Esophagus muscularis mucosa (tissue), 3 donors: Measurements from ENCODE around the gene NT5DC3.

Source experiments
- CTCF ChIP-seq, 3 experiments: fragments of 200-600 bp in 2 of 3; fragments of 450-650 bp in 1 of 3; sonication (generic) in 2 of 3; IDR thresholded peaks; one replicate each; pipeline ENCODE4 v1.5.1; 2017 to 2019; ENCODE audit warnings: antibody characterized with exemption in 3 of 3, mild to moderate bottlenecking in 2 of 3, moderate library complexity in 1 of 3
- POLR2A ChIP-seq: fragments of 450-650 bp; IDR thresholded peaks from one replicate; pipeline ENCODE4 v1.6.1; 2017; ENCODE audit warnings: antibody characterized with exemption, moderate library complexity, mild to moderate bottlenecking, low read depth

- no peak for TF ChIP-seq CTCF (IDR thresholded peaks at IDR 0.05)
- TF ChIP-seq POLR2A: no peak
These were observed 28.2 kb downstream of the NT5DC3 start for GRCh38 chr12:103812789-103813188.
